HG02610 (cell line): ENCODE results near the gene PTPMT1.
A peak's percentile ranks its signal among the peaks of the same experiment; 100 is the strongest.
"Not testable (repeated sequence)": the region's sequence is repeated elsewhere in the genome, so short reads cannot be mapped to it uniquely, and the experiment has no call there.

Experiments used
- ATAC-seq: cut with Tn5 transposase; IDR thresholded peaks from one replicate; pipeline ENCODE4 v1.9.1; 2021; ENCODE audit warnings: mild to moderate bottlenecking, moderate library complexity; ENCODE audit not compliant: unreplicated experiment

PTPMT1 gene, protein sequence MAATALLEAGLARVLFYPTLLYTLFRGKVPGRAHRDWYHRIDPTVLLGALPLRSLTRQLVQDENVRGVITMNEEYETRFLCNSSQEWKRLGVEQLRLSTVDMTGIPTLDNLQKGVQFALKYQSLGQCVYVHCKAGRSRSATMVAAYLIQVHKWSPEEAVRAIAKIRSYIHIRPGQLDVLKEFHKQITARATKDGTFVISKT

DNA sequence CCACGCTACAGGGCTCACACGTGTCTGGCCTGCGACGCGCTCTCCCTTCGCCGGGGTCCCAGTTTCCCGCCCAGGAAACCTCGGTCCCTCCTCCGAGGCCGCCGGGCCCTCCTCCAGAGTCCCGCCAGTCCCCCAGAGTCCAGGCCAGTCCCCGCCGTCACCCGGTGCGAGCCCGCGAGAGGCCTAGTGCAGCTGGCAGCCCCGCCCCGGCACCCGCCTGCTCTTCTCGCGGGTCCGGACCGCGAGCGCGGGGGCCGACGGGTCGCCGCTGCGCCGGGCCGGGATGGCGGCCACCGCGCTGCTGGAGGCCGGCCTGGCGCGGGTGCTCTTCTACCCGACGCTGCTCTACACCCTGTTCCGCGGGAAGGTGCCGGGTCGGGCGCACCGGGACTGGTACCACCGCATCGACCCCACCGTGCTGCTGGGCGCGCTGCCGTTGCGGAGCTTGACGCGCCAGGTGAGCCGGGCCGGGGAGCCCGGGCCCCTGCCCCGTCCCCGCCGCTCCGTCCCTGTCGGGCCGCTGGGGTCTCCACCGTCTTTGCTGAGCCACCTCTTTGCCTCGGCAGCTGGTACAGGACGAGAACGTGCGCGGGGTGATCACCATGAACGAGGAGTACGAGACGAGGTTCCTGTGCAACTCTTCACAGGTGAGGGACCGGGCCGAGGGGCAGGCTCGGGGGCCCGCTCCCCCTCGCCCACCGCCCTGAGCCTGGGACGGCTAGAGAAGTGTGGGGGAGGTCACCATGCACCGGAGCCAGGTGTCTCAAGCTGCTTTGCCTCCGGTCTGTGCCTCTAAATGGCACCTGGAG lies at the start of gene PTPMT1:
PTPMT1 (plus strand) TSS at position 260 of the 809 bp plus-strand sequence; CDS start at position 284, 24 bp downstream.
- peak; percentile 87 for ATAC-seq

DNA sequence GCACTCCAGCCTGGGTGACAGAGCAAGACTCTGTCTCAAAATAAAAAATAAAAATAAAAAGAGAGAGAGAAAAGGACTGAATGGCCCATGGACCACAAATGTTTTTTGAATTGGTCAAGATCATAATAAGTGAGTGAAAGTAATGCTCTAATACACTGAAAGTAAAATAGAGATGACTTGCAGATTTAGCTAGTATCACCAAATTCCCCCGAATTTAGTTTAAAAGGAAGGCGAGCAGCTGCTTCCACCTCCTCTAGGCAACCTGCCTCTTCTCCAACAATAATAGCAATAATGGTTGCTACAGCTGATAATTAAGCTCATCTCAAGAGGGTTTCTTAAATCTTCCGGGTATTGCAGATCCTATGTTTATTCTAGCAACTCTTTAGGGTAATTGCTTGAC lies 49.2 kb upstream of the PTPMT1 start:
- ATAC-seq: no peak

DNA sequence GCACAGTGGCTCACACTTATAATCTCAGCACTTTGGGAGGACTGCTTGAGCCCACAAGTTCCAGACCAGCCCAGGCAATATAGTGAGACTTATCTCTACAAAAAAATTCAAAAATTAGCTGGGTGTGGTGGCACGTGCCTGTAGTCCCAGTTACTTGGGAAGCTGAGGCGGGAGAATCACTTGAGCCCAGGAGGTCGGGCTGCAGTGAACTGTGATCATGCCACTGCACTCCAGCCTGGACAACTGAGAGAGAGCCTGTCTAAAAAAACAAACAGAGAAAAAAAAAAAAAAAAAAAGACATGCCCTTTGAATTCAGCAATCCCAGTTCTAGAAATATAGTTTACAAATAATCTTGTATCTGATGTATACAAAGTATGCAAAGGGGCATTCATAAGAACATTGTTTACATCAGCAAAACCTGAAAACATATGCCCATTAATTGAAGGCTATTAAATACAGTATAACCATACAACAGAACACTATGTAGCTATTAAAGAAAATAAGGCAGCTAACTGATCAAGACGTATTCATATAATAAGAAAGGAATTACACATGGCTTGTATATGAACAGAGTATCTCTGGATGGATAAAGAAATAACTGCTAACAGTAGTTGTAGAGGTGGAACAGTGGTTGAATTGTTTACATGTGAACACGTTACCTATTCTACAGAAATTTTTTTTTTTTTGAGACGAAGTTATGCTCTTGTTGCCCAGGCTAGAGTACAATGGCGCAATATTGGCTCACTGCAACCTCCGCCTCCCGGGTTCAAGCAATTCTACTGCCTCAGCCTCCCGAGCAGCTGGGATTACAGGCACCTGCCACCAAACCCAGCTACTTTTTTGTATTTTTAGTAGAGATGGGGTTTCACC lies 48.2 kb upstream of the PTPMT1 start:
- no peak for ATAC-seq

DNA sequence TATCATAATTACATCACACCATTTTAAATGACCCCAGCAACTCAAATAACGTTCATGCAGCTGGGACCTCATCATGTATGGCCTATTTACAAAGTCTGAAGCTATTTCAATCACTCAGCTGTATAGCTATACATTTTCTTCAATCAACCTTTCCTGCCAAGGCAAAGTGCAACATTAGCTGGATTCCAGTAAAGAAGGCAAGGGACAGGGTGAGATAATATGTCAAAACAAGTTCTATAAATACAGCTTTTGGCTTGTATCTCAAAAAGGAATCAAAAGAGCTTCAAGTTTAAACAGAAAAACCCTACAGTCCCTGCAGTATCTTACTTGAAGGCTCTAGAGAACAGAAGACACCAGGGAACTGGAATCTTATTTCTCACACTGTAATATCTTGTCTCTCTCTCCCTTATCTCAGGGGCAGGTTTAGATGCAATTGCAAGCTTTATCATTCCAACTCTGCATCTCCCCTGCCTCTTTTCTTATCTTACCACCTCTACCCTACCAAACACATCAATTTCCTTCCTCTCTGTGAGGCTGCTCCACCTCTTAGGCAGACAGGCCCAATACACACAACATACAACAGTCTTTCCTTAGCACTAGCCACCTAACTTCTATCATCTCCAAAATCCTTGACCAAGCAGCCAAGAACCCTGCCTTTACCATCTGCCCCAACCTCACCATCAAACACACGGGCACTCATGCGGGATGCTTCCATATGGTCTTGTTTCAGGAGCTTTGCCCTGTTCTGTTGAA lies 47.0 kb upstream of the PTPMT1 start:
- ATAC-seq: no peak

DNA sequence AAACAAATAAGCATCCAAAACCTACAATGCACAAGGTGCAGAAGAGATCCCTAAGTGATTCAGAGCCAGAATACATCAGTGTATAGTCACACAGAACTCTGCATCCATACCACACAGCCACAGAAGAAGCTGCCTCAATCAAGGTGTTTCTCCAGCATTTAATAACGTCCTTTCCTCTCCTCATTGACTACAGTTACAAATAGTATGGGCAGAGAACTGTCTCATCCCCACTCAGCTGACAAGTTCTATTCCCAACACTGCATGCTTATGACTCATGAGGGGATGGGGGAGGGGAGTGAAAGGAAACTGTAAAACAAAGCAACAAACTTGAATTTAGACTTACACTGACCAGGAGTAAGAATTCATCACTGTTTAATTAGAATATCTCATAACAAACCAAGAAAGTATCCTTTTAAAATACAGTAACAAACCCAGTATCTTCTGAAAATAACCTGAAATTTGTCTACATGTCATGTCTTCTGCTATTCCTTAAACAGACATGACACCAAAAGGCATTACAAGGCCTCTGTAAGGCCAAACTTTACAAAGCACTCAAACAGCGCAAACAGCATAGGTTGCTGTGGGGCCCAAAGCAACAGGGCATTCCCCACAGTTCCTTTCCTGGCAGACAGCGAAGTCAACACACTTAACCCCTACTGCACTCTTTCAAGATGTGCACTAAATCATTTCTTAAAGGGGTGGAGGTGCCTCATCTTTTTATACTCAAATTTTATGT lies 41.7 kb upstream of the PTPMT1 start:
- ATAC-seq: peak; percentile 69

DNA sequence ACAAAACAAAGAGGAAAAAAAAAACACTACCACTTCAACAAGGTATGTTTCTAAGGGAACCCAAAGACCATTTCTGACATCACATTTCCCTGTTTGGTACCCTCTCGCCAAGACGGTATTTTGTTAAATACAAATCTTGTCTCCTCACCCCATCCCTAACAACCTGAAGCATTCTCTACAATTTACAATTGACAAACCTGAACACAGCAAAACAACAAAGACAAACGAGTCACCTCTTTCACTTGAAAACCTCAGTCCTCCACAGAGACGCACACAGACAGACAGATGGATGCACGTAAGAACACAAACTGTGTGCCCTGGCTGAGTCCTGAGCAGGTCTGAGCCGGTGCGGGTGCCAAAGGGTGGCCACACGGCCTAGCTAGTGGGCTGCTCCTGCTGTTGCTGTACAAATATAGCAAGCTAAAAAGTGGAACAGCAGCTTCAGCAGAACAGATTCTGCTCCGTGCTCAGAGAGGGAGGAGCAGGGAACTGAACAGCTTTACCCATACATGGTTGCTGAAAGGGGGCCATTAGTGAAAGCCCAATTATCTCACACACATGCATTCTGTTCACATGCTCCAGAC lies 41.0 kb upstream of the PTPMT1 start:
- ATAC-seq: no peak

DNA sequence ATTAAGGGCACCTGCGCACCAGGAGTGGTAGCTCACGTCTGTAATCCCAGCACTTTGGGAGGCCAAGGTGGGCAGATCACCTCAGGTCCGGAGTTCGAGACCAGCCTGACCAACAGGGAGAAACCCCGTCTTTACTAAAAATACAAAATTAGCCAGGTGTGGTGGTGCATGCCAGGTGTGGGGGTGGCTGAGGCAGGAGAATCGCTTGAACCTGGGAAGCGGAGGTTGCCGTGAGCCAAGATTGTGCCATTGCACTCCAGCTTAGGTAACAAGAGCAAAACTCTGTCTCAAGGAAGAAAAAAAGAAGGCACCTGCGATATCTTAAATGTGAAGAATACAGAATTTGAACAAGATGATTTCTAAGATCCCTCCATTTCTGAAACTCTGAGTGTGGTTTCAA lies 39.4 kb upstream of the PTPMT1 start:
- ATAC-seq: not testable (repeated sequence)

DNA sequence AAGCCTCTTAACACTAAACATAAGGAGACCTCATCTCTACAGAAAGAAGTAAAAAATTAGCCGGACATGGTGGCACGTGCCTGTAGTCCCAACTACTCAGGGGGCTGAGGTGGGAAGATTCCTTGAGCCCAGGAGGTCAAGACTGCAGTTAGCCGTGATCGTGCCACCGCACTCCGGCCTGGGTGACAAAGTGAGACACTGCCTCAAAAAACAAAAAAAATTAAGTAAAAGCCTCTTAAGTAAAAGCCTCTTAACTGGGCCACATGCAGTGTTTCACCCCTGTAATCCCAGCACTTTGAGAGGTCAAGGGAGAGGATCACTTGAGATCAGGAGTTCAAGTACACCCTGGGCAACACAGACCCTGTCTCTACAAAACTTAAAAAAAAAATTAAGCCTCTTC lies 38.2 kb upstream of the PTPMT1 start:
- ATAC-seq: no peak

DNA sequence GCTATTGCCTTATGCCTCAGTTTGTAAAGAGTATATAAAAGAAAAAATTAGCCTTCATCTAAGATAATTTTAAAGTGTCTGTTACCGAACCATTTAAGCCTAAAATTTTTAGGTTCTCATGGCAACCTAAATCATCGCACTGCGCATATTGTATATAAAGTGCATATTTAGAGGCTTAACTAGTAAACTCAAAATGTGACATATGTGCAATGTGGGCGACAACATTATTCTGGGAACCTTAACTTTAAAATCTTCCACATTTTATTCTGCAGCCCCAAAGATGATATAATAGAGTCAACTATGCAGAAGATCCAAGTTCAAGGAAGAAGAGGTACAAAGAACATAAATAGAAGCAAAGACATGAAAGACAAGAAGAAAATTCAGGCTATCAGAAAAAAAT lies 35.4 kb upstream of the PTPMT1 start:
- no peak for ATAC-seq

DNA sequence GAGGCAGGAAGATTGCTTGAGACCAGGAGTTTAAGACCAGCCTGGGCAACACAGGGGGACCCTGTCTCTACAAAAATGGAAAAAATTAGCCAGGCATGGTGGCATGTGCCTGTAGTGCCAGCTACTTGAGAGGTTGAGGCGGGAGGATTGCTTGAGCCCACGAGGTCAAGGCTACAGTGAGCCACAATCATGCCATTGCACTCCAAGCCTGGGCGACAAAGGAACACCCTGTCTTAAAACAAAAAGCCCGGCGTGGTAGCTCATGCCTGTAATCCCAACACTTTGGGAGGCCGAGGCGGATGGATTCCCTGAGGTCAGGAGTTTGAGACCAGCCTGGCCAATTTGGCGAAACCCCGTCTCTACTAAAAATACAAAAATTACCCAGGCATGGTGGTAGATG lies 34.7 kb upstream of the PTPMT1 start:
- not testable (repeated sequence) for ATAC-seq

DNA sequence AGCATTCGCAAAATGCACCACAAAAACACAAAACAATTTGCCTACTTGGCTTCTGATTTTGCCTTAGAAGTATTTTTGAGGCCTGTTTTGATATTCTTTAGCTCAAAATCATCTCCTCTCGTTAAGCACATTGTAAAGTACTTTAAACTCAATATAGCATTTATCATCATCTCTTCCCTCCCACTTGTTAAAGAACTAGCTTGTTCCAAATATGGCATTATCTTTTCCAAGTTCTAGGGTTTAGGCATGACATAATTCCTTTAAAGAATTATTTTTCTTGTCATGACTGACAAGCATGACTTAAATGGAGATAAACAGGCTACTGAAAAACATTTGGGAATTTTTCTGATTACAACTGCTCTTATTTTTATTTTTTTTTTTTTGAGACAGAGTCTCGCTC lies 33.7 kb upstream of the PTPMT1 start:
- ATAC-seq: no peak

DNA sequence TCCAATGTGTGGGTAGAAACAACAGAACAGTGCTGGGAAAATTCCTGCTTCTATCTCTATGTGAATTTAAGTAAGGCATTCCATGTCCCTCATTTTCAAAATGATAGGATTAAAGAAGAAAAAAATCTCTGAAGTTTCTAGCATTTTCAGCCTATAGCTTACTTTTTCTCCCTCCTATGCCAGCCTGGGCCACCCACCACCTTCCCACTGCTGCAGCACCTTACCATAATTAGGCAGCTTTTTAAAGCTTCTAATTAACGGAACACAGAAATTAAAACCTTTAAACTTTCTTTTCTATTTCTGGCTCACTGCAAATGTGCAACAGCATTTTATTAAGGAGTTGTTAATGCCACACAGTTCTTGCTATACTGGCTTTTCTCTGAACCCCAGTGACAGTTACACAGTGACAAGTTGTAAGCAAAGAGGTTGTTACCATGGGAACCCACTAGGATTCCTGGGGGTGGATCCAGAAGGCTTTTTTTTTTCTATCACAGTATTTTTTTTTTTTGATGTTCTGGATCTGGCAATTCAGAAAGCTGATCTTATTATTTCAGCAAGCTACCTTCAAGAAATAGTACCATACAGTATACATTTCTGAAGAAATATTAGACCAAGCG lies 32.7 kb upstream of the PTPMT1 start:
- ATAC-seq: no peak

DNA sequence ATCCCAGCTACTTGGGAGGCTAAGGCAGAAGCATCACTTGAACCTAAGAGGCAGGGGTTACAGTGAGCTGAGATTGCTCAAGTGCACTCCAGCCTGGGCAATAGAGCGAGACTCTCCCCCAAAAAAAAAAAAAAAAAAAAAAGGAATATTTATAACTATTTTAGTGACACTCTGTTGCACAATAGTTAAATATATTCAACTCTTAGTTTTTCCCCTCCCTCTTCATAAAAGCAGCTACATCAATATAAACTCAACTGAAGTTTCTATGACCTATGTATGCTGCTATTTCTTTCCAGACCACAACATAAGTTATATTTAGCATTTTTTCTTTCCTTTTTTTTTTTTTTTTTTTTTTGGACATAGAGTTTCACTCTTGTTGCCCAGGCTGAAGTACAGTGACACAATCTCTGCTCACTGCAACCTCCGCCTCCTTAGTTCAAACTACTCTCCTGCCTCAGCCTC lies 31.7 kb upstream of the PTPMT1 start:
- no peak for ATAC-seq

DNA sequence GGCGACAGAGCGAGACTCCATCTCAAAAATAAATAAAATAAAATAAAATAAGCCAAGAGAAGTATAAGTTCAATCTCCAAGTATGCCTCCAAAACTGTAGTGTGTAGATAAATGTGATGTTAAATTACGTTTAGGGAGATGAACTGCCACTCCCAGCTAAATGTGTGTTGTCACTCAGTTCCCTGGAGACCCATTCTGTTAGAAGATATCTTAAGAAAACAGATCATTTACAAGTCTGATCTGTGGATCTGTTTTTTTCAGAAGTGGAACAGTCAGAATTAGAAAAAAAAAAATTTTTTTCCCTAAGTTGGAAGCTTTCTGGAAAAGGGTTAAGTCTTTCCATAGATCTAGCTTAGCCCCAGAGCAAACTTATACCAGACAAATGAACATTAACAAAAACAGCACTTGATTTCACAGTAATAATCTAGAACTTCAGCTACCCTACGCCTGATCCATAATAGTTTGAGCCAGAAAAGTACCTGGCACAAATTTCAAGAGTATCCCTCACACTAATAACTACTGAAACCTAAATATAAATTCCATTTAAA lies 30.6 kb upstream of the PTPMT1 start:
- ATAC-seq: no peak

DNA sequence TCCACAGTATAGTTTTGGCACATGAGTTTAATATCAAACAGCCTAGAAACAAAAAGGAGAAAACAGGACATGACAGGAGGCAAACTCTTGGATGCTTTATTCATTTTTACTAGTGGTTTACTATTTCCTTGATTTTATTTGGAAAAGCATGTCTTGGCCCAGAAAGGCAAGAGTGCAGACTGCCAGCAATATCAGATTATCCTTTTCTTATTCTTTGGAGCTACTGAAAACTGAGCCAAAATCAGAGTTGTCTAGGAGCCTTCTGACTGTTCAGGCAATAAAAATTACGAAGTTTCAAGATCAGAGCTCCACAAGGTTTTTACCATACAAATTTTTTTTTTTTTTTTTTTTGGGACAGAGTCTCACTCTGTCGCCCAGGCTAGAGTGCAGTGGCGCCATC lies 28.5 kb upstream of the PTPMT1 start:
- ATAC-seq: no peak

DNA sequence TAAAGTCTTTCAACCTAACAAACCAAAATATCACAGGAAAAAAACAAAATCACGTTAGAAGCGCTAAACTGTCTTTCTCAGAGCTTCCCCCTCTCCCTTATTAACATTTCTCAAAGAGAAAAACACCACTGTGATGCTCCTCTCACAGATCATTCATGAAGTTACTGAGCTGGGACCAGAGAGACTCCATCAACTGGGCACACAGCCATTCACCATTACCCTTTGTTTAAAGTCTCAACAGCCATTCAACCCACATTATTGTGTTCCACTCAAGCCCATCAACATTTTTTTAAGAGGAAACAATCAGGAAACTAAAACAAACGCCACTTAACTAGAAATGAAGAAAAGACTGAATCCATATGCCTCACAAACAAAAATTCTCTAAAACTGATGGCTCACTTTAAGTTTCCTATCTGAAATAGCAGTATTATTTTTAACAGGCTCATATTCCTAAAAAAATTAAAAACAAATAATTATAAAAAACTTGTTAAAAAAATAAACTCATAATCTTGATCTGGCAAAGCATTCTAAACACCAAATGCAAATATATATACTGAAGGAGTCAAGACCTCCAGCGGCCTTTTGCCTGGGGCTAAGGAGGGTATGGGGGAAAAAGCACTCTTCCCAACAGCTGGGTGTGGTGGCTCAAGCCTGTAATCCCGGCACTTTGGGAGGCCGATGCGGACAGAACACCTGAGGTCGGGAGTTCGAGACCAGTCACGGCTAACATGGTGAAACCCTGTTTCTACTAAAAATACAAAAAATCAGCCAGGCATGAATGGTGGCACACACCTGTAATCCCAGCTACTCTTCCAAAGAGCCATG lies 26.4 kb upstream of the PTPMT1 start:
- ATAC-seq: no peak

DNA sequence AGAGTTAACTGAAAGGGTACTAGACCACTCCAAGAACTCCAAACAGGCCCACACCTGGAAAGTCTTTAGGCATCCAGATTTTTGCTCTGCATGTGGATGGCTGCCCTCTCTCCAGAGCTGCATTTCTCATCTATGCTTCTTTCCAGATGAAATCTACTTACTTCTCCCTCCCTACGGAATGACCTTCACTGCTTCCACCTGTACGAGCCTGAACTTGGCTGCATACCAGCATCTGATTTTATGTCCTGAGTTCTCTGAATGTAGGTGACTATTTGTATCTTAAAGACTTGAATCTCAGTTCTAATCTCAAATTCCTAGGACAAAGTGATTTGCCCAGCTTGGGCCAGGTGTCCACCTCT lies 25.7 kb upstream of the PTPMT1 start:
- no peak for ATAC-seq

DNA sequence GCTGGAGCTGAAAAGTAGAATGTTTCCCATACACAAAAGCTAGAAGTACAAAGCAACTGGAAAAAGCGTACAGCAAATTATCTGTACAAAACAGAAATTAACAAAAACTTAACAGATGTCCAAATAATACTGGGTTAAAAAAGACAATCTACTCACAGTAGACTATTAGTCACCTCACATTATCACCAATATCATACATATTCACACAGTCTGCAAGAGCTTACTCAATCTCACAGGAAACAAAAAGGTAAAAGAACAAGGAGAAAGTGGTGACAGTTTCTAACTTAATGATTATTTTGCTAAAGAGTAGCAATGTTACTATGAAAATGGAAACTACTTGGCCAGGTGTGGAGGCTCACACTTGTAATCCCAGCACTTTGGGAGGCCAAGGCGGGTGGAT lies 24.3 kb upstream of the PTPMT1 start:
- ATAC-seq: no peak
